Superior temporal gyrus (tissue), 1 donor: ENCODE data around the gene RAB11FIP3.

Source experiments
- DNase-seq: peaks from one replicate; pipeline ENCODE4 v3.0.0-alpha.2; 2016; ENCODE audit errors: extremely low spot score

RAB11FIP3 gene

DNA sequence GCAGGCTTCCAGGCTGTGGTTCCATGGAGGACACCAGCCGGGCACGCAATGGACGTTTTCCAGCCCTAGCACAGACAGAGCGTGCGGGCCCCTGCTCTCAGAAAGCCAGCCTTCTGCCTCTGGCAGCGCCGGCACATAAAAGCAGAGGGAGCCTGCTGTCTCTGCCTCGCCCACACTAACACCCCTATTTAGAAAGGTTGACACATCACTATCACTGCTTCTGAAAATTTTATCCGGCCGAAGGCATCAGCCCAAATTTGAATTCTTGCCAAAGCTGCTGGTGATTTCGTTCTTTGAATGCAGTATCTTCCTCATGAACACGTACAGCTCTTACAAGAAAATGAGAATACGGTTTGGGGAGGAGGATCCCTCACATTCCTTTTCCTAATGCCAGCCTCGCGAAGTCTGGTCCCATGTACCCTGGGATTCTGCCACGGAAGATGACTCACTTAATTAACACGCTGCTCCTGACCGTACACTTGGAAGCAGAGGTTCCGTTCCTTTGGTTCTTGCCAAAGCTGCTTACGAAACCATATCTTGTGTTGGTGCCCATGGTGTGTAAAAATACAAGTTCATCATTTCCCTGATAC, 1.3 kb upstream of the RAB11FIP3 start:
- DNase-seq: peak; percentile 79

DNA sequence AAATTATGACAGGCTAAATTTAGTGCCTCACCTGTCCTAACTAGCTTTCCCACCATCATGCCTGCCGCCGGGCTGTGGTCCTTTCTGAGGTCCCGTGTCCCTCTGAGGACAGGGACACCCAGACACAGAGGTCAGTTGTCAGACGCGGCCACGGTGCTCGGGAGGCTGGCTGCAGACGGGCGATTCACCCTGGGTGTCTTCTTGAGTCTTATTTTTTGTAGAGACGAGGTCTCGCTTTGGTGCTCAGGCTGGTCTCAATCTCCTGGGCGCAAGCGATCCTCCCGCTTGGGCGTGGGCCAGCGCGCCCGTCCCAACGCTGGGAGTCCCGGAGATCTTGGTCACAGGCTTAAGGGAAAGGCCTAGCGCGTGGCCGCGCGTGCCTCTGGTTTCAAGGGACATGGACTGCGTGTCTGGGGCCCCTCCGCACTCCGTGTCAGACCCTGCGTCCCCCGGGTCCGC, 797 bp upstream of the RAB11FIP3 start:
- DNase-seq: peak; percentile 45

DNA sequence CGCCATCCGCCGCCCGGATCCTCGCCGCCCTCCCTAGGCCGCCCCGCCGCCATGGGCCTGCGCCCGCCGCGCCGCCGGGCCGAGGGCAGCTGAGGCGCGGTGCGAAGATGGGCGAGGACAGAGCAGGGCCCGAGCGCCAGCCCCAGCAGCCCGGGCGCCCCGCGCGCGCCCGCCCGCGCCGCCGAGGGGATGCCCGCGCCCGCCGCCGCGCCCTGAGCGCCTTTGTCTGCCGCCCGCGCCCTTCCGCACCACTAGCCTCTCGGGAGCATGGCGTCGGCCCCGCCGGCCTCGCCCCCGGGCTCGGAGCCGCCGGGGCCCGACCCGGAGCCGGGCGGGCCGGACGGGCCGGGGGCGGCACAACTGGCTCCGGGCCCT, 278 bp downstream of the RAB11FIP3 start:
- DNase-seq: no peak

DNA sequence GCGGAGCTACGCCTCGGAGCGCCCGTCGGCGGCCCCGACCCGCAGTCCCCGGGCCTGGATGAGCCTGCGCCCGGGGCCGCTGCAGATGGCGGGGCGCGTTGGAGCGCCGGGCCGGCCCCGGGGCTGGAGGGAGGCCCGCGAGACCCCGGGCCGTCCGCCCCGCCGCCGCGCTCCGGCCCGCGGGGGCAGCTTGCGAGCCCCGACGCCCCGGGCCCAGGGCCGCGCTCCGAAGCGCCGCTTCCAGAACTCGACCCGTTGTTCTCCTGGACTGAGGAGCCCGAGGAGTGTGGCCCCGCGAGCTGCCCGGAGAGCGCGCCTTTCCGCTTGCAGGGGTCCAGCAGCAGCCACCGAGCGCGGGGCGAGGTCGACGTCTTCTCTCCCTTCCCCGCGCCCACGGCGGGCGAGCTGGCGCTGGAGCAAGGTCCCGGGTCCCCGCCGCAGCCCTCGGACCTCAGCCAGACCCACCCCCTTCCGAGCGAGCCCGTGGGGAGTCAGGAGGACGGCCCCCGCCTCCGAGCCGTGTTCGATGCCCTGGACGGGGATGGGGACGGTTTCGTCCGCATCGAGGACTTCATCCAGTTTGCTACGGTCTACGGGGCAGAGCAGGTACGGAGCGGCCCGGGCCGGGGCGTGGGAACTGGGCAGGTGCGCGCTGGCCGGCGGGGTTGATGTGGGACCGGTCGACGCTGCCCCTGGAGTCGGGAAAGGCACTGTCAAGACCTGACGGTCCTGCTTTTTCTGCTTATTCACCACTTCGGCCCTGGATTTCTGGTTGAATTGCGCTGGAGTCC, 861 bp downstream of the RAB11FIP3 start:
- no peak for DNase-seq

DNA sequence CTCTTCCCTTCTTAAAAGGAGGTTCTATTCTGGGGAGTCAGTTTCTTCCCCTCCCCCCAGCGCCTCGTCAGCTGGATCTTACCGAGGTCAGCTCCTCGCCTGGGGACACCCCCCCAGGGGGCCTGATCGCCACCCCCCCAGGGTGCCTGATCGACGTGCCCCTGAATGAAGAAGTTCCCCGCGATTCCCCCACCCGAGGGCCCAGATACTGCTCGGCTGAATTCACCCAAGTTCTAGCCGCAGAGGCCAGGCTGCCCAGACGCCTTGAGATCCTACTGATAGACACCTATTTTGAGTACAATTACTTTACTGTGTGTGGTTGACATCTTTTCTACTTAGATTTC, 1.4 kb downstream of the RAB11FIP3 start:
- DNase-seq: peak; percentile 16

DNA sequence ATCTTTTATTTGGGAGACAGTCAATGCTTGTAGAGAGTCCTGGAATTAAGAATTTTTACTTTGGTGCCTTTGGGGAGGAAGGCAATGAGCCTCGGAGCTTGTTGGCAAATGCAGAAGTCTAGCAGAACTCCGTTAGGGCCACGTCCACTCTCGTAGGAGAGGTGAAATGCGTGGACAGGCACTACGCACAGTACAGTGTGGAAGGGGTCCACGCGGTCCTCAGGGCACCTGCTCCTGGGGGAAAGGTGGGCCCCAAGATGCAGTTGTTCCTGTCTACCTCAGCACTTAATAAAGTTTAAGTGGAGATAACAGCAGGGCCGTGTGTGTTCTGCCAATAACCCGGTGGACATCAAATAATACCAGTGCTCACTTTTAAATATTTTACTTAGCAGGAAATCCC, 1.8 kb downstream of the RAB11FIP3 start:
- no peak for DNase-seq

DNA sequence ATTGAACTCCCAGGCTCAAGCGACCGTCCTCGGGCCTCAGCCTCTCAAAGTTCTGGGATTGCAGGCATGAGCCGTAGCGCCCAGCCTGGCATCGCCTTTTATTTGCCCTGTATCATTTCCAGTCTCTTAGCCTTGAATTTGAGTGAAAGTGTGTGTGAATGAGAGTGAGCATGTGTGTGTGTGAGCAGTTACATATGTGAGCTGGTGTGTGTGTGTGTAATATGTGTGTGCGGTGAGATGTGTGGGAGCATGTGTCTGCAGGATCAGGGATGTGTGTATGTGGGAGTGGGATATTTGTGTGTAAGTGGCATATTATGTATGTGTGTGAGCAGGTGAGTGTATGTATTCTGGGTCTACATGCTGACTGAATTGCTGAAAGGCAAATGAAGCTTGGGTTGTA, 5.5 kb downstream of the RAB11FIP3 start:
- DNase-seq: no peak

DNA sequence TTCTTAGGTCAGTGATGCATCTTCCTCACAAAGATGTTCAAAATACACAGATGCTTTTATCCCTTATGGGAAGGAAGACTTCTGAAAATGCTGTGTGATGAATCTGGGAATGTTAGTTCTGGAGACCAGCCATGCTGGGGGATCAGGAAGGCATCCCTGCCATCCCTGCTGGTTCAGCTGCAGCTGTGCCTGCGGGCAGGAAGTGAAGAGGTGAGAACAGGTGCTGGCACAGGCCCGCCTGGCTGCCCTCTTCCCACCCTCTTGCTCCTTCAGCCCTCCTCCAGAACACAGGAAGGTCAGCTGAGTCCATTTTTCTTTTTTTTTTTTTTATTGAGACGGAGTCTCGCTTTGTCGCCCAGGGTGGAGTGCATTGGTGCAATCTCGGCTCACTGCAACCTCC, 15.2 kb downstream of the RAB11FIP3 start:
- no peak for DNase-seq

DNA sequence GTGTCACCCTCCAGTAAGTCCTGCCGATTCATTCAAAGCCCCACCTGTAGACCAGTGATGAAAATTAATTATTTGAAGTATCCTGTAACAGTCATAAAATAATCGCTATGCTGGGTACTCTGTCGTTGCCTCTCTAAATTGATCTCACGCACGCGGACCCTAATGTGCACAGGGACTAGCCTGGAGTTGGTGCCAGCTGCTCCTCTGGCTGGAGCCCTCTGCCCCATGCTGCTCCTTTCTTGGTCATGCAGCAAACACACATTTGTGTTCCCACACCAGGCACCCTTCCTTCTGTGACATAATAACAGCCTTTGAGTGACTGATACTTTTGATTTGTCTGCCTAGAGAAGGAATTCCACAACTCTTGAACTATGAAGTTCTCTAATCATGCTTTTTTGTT, 16.0 kb downstream of the RAB11FIP3 start:
- no peak for DNase-seq

DNA sequence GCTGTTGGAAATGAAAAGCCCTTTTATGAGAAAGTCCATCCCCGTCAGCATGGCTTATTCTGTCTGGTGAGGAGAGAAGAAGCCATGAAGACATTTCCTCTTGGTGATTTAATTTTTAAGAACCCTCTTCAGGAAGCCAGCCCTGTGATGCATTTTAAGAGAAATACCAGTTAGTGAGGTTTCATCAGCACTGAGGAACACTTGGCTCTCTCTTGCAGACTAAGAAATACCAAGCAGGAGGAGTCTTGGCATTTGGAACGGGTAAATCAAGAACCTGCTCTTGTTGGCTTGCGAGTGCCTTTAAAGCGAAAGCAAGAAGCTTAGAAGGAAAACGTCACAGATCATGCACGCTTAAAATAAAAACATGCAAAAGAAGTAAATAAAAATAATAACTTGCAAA, 17.5 kb downstream of the RAB11FIP3 start:
- DNase-seq: no peak

DNA sequence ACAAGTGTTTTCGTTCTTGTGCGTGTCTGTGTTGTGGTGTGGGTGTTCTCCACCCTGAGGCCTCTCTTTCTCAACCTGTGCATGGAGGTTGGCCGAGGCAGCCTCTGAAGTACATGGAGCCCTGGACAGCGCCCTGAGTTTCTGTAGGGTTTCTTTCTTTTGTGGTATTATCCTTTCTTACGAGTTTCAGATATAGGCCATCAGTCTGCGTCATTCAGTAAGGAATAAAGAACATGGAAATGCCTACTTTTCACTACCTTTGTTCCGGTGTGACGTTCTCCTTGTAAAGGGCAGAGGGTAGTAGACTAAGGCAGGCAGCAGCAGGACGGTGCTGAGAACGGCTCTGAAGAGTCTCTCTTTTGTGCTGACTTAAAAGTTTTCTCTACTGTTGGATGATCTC, 18.6 kb downstream of the RAB11FIP3 start:
- DNase-seq: no peak

DNA sequence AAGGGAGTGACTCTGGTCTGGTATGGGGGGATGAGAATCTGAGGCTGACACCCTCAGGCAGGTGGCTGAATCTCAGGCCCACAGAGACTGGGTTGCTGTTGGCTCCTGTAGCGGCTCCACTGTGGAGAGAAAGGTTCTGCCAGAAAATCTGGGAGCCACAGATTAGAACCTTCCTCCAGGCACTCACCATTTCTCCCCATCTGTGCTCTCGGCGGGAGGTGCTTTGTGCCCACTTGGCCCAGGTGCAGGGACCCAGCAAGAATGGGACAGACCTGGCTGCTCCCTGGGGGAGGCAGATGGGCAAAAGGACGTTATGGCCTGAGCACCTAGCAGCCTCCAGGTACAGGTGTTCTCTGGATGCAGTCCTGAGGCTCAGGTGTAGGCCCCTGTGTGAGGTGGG, 20.1 kb downstream of the RAB11FIP3 start:
- DNase-seq: no peak

DNA sequence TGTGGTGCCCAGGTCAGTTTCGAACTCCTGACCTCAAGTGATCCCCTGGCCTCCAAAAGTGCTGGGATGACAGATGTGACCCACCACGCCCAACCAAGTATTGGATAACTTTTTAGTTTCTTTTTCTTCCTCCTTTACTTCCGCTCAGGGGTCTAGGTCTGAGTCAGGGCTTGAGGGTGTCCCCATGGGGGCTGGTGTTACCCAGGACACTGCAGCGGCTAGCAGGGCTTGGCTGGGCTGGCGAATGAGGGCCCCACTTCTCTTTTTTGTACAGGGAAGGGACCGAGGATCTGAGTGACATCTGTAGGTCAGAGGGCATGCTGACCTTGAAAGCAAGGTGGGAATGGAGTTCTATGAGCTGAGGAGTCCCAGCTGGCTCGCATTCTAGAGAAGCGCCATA, 24.9 kb downstream of the RAB11FIP3 start:
- DNase-seq: no peak

DNA sequence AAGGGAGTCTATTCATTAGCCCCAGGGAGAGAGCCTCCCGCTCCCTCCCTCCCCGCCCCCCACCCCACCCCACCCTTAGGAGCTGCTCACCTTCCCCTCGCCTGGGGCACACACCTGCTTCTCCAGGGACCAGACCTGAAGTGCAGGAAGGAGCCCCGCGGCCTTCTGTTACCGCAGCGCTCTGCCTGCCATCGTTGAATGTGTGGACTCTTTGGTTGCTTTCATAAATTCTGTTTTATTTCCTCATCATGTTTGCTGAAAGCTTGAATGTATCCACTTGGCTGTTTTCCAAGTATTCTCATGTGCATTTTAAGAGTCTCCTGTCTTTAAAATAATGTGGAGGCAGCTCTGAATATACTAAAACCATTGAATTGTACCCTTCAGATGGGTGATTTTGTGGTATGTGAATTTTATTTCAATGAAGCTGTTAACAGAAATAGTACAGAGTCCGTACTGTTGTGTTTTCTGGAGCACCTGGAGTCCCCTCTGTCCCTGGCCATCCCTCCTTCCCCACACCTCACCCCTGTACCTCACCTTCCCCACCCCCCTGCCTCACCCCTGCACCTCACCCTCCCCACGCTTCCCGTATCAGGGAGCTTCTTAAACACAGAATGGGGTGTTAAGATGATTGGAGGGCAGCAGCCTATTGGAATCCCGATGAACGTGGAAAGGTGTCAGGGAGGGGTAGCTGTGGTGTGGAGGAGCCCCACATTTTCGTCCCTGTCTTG, 25.5 kb downstream of the RAB11FIP3 start:
- DNase-seq: no peak

DNA sequence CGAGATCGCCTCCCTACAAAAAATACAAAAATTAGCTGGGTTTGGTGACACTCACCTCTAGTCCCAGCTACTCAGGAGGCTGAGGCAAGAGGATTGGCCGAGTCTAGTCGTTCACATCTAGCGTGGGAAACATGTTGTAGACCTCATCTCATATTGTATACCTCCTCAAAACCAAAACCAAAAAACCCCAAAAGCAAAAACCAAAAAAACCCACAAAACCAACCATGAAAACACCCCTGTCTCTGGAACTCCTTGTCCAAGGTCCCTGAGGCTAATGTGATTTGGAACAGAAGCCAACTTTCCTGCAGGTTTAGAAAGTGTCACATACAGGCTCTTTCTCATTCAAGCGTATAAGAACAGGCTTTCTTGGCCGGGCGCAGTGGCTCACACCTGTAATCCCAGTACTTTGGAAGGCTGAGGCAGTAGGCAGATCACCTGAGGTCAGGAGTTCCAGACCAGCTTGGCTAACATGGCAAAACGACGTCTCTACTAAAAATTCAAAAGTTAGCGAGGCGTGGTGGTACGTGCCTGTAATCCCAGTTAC, 29.0 kb downstream of the RAB11FIP3 start:
- no peak for DNase-seq

DNA sequence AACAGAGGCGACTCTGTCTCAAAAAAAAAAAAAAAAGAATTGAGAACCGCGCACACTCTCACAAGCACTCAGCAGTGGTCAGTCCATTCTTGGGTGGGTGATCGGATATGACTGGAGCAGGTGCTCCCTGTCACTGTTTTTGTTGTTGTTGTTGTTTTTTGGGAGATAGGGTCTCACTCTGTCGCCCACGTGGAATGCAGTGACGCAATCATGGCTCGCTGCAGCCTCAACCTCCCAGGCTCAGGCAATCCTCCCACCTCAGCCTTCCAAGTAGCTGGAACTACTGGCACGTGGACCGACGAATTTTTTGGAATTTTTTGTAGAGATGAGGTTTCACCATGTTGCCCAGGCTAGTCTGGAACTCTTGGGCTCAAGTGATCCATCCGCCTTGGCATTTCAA, 30.0 kb downstream of the RAB11FIP3 start:
- DNase-seq: no peak

DNA sequence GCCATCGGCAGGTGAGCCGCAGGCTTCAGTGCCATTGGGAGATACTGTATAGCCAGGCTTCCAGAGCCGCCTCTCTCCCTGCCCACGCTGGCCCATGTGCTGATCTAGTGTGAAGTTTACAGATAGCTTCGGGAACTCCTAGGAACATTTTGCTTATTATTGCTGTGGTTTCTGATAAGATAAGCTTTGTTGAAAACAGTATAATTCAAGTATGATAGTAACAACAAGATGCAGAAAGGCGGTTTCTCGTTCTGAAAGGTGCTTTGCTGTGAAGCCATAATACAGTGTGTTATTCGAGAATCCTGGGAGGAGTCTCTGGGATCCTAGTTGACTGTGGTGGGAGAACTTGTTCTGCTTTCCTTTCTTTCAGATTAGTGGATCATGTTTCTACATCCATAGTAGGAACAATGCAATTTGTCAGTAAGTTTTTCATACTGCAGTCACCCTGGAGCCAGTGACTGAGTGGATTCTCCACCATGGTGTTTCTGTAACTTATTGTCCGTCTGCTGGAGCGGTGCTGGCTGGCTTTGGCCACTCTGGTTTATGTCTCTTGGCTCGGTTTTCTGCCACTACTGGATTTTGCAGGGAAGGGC, 31.5 kb downstream of the RAB11FIP3 start:
- peak; percentile 60 for DNase-seq

DNA sequence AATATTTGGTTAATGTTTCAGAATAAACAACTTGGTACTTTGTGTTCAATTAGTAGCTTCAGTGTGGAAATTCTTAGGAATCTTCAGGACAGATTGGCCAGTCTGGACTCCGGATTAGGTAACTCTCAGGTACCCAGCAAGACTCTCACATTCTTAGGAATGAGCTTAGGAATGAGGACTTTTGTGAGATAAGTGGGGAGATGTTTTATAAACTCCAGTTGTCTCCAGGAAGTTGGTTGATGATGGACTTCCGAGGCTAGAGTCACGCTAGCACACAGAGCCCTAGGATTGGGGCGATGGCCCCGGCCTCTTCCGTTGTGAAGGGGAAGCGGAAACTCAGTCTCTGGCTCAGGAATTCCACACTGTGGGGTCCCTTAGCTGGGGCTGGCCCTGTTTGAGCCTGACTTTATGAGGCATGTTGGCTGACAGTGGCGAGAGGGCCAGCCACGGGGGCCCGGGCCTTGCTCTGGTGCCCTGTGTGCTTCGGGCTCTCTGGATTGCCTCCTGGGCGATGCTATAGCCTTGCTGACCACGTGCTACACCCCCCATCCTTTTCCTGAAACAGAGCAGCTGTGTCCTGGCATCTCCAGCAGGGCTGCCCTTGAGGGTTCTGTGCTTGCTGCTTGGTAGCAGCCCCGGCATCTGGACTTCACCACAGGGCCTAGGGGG, 32.4 kb downstream of the RAB11FIP3 start:
- peak; percentile 67 for DNase-seq

DNA sequence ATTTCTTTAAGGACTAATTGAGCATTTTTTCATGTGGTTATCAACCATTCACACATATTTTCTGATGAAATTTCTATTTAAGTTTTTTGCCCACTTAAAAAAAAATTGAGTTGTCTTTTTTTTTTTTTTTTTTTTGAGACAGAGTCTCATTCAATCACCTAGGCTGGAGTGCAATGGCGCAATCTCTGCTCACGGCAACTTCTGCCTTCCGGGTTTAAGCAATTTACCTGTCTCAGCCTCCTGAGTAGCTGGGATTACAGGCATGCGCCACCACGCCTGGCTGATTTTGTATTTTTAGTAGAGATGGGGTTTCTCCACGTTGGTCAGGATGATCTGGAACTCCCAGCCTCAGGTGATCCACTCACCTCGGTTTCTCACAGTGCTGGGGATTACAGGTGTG, 34.3 kb downstream of the RAB11FIP3 start:
- no peak for DNase-seq

DNA sequence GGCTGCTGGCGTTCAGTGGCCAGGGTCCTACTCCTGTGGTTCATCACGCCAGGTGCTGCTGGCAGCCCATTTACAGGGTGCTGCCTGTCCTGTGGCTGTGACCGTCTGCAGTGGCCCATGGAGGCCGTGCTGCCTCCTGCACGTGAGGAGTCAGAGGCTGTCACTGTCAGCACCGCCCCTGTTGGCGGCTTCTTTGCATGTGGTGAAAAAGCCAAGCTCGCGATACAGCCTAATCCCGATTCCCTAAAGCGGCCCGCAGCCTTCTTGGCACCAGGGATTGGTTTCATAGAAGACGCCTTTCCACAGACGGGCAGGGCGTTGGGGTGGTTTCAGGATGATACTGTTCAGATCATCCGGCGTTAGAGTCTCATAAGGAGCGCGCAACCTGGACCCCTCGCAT, 35.3 kb downstream of the RAB11FIP3 start:
- no peak for DNase-seq

DNA sequence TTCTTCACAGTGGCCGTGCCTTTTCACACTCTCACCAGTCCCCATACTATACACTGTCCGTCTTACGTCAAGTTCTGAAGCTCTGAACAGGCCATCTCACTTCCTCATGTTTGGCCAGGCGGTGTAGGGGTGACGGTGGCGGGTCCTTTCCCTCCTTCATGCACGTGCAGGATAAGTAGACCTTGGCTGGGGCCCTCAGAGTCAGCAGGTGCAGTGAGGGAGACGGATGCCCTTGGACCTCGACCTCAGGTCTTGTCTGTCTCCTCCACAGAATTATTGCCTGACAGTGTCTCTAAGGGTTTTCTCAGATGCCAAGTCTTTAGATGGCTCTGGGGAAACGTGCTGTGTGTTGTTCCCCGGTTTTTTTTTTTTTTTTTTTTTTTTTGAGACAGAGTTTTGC, 37.6 kb downstream of the RAB11FIP3 start:
- DNase-seq: no peak

DNA sequence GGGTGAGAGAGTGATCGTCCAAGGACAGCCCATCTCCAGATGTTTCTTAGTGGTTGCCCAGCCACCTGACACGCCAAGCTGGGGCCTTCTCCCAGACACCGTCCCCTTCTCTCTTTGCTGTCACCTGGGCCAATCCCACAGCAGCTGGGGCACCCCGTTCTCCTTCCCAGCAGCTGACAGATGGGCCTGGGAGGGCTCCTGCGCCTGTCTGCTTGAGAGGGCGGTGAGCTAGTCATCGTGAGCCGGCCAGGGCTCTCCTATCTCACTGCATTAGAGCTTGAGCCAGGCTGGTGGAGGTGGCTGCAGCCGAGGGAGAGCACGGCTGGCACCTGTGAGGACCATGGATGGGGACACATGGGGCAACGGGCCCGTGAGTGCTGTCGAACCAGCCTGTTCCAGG, 41.2 kb downstream of the RAB11FIP3 start:
- DNase-seq: peak; percentile 28
